HG03457 (cell line): ENCODE results near the gene NEK5.

Source experiments
- ATAC-seq: cut with Tn5 transposase; IDR thresholded peaks from one replicate; pipeline ENCODE4 v1.9.1; 2021; ENCODE audit warnings: moderate number of reproducible peaks; ENCODE audit not compliant: unreplicated experiment

The NEK5 gene

GRCh38 chr13:51995677-51996551 lies 133.0 kb downstream of the NEK5 start:
- no peak for ATAC-seq

GRCh38 chr13:51993713-51994112 lies 135.2 kb downstream of the NEK5 start:
- ATAC-seq: no peak

GRCh38 chr13:51988988-51989618 lies 139.8 kb downstream of the NEK5 start:
- no peak for ATAC-seq
